Tibial nerve (tissue), 4 donors: ENCODE measurements around the gene CLDN6. TPM values are rescaled to one million over a fixed set of nuclear protein-coding genes. Genes with fewer than 3 reads are reported as not detected.

Source experiments
- DNase-seq, 2 donors: peaks; one replicate each; pipeline ENCODE4 v3.0.0-alpha.2; 2019; ENCODE audit warnings: low spot score in 2 of 2
- H3K27ac ChIP-seq, 4 donors: fragments of 200-600 bp; sonication (generic) in 3 of 4; one replicate each; pipeline ENCODE4 v1.5.1; 2017 to 2019; ENCODE audit warnings: mild to moderate bottlenecking in 1 of 4
- H3K27me3 ChIP-seq, 2 donors: fragments of 200-600 bp; sonication (generic) in 1 of 2; one replicate each; pipeline versions ENCODE4 v1.5.1 to v1.6.0; 2017 to 2019
- H3K36me3 ChIP-seq, 3 donors: fragments of 200-600 bp; sonication (generic); one replicate each; pipeline ENCODE4 v1.5.1; 2018 to 2019
- H3K4me1 ChIP-seq, 4 donors: fragments of 200-600 bp; sonication (generic) in 3 of 4; one replicate each; pipeline ENCODE4 v1.5.1; 2017 to 2019
- H3K4me3 ChIP-seq, 4 donors: fragments of 200-600 bp; sonication (generic) in 3 of 4; one replicate each; pipeline ENCODE4 v1.5.1; 2017 to 2019; ENCODE audit warnings: mild to moderate bottlenecking in 1 of 4, moderate library complexity in 1 of 4
- H3K9me3 ChIP-seq, 4 donors: fragments of 200-600 bp; sonication (generic) in 3 of 4; one replicate each; pipeline ENCODE4 v1.5.1; 2017 to 2019
- CTCF ChIP-seq, 5 experiments: fragments of 200-600 bp in 3 of 5; fragments of 450-650 bp in 2 of 5; sonication (generic) in 3 of 5; IDR thresholded peaks; one replicate each; pipeline ENCODE4 v1.5.1; 2016 to 2019; ENCODE audit warnings: antibody characterized with exemption in 5 of 5, mild to moderate bottlenecking in 3 of 5, moderate library complexity in 2 of 5
- EP300 ChIP-seq, 2 donors: sonication (generic); formaldehyde crosslinking; IDR thresholded peaks; one replicate each; pipeline ENCODE4 v1.6.1; 2017; ENCODE audit warnings: antibody characterized with exemption in 2 of 2, mild to moderate bottlenecking in 1 of 2
- POLR2A ChIP-seq, 2 donors: fragments of 450-650 bp; IDR thresholded peaks; one replicate each; pipeline ENCODE4 v1.6.1; 2017; ENCODE audit warnings: antibody characterized with exemption in 2 of 2, mild to moderate bottlenecking in 2 of 2, moderate library complexity in 2 of 2
- whole genome bisulfite sequencing, 2 donors: methylation state at CpG; one replicate each; pipeline ENCODE4 v1.1.5; 2018; 5-methylcytosine and 5-hydroxymethylcytosine counted together
- total RNA-seq, 4 donors: library from RNA; depleted of rRNA; stranded (reverse); fragments of >200 nt; gene quantifications; one replicate each; pipeline ENCODE4 v1.1.0, GENCODE V29; 2016

CLDN6 gene
- total RNA-seq, 4 donors from 2014 or later = not detected

GRCh38 chr16:2971985-2972784 is 45.8 kb downstream of the CLDN6 start:
- H3K27ac ChIP-seq = no peak overlapping the region
- H3K27me3 ChIP-seq = peaks cover 0 to 16% of the 10 kb centered on the region in 2 donors
- H3K4me1 ChIP-seq = peaks cover 0 to 43% (median 14%) of the 10 kb centered on the region in 4 donors
- H3K36me3 ChIP-seq = peaks cover 0 to 28% (median 0%) of the 10 kb centered on the region in 3 donors
- no peak overlapping the region for H3K4me3 ChIP-seq
- TF ChIP-seq POLR2A (IDR thresholded peaks at IDR 0.05) (no peak), EP300 (IDR thresholded peaks at IDR 0.05) (no peak), CTCF (IDR thresholded peaks at IDR 0.05) (no peak)
- no peaks in the 10 kb centered on the region for H3K9me3 ChIP-seq
- no peak for DNase-seq
- WGBS, 2 donors = 64 to 66% methylated on average over 14 to 15 of the region's 15 CpGs

- peaks cover 0 to 28% (median 0%) of the 10 kb centered on the region in 3 donors for H3K36me3 ChIP-seq
- H3K4me3 ChIP-seq = no peak overlapping the region
- peaks cover 0 to 21% of the 10 kb centered on the region in 2 donors for H3K27me3 ChIP-seq
- no peak for DNase-seq
- no peak overlapping the region for H3K27ac ChIP-seq
- TF ChIP-seq CTCF (IDR thresholded peaks at IDR 0.05) = no peak
- no peak for TF ChIP-seq POLR2A (IDR thresholded peaks at IDR 0.05)
- no peak for TF ChIP-seq EP300 (IDR thresholded peaks at IDR 0.05)
- peaks cover 0 to 51% (median 18%) of the 10 kb centered on the region in 4 donors for H3K4me1 ChIP-seq
- WGBS, 2 donors = 84 to 85% methylated on average over 18 to 21 of the region's 35 CpGs
- no peaks in the 10 kb centered on the region for H3K9me3 ChIP-seq
These were observed 46.6 kb downstream of the CLDN6 start for GRCh38 chr16:2971134-2971984.

DNA sequence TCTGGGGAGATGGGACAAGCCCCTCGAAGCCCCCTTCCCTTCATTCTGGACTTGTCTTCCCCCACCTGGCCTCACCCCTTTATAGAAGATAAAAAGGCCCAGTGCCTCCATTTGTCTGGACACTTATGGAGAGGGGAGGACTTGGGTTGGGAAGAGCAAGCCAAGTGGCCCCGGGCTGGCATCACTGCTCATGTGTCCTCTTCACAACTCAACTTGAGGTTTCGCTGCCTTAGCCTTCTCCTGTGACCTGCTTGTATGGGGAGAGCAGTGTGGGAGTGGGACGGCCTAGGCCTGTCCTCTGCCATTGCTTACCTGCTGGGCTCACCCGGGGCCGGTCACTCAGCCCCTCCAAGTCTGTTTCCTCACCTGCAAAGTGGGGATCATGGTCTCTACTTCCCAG is 47.4 kb downstream of the CLDN6 start:
- WGBS, 2 donors = 74 to 81% methylated on average over 6 of the region's 6 CpGs
- Histone ChIP-seq H3K27ac (peak overlapping the region in 3 of 4 donors; percentile 66 to 77 (median 71)), H3K4me3 (peak overlapping the region in 2 of 4 donors; percentile 55 to 84), H3K36me3 (peaks cover 0 to 28% (median 0%) of the 10 kb centered on the region in 3 donors), H3K27me3 (peaks cover 0 to 29% of the 10 kb centered on the region in 2 donors), H3K4me1 (peaks cover 0 to 53% (median 18%) of the 10 kb centered on the region in 4 donors), H3K9me3 (no peaks in the 10 kb centered on the region)
- DNase-seq = no peak
- TF ChIP-seq EP300 (IDR thresholded peaks at IDR 0.05) (no peak), POLR2A (IDR thresholded peaks at IDR 0.05) (no peak), CTCF (IDR thresholded peaks at IDR 0.05) (no peak)

- H3K4me3 ChIP-seq = peak overlapping the region; percentile 44 to 84 (median 52)
- peak overlapping the region in 3 of 4 donors; percentile 66 to 77 (median 71) for H3K27ac ChIP-seq
- DNase-seq = peak in 1 of 2 donors; percentile 23
- H3K9me3 ChIP-seq = no peaks in the 10 kb centered on the region
- TF ChIP-seq POLR2A (IDR thresholded peaks at IDR 0.05) (no peak), EP300 (IDR thresholded peaks at IDR 0.05) (peak in 1 of 2 donors; percentile 13), CTCF (IDR thresholded peaks at IDR 0.05) (peak; percentile 30 to 54 (median 48))
- WGBS, 2 donors = 1 to 4% methylated on average over 23 to 30 of the region's 83 CpGs
- peaks cover 0 to 36% of the 10 kb centered on the region in 2 donors for H3K27me3 ChIP-seq
- H3K4me1 ChIP-seq = peaks cover 0 to 59% (median 22%) of the 10 kb centered on the region in 4 donors
- H3K36me3 ChIP-seq = peaks cover 0 to 28% (median 0%) of the 10 kb centered on the region in 3 donors
These were observed 48.1 kb downstream of the CLDN6 start for GRCh38 chr16:2969545-2970521.
